Stimulated activated CD4-positive, alpha-beta T cell treated with anti-CD3 and anti-CD28 coated beads, TNF-alpha, amount 100 ng/mL, for 1 hour (primary cell): ENCODE data around the gene NXPH4.

Experiments used
- DNase-seq, 3 donors: peaks; one replicate each; pipeline ENCODE4 v3.0.0-alpha.2; 2020; ENCODE audit warnings: low read depth in 3 of 3, low spot score in 1 of 3

Gene NXPH4

DNA sequence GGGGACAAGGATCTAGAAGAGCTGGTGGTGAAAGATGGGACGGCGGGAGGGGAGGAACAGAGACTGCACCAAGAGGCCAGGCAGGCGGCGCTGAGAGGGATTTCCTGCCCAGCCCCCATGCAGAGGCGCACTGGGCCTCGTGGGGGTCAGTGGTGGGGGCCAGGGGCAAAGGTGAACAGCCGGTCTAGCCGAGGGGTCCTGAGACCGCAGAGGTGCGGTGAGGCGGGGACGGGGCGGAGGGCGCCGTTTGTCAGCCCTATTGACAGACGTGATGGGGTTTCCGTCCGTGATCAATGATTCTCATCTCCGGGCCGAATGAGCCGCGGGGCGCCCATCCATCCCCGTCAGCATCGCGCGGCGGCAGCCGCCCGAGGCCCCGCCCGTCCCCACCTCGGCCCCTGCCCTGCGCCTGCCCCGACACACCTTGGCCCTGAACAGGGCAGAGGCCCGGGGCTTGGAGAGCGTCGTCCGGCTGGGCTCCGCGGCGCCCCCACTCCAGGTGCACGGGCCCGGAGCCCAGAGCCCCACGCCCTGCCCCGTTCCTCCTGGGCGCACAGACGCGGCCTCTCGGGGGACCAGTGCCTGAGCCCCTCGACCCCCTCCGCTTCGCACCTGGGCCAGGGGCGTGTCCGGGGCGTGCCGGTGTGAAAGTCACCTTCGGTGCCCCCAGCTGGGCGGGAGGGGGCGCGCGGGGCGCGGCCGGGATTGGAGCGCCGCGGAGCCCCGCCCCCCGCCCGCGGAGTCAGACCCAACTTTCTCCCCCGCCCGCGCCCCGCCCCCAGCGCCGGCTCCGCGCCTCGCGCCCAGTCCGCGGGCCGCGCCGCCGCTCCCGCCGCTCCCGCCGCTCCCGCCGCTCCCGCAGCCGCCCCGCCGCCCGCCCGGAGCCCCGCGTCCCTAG, at the start of gene NXPH4:
TSS of gene NXPH4 (plus strand) at position 781 of the 898 bp plus-strand sequence. CDS start 176 bp downstream, outside the sequence.
- DNase-seq: peak in 1 of 3 donors; percentile 54

DNA sequence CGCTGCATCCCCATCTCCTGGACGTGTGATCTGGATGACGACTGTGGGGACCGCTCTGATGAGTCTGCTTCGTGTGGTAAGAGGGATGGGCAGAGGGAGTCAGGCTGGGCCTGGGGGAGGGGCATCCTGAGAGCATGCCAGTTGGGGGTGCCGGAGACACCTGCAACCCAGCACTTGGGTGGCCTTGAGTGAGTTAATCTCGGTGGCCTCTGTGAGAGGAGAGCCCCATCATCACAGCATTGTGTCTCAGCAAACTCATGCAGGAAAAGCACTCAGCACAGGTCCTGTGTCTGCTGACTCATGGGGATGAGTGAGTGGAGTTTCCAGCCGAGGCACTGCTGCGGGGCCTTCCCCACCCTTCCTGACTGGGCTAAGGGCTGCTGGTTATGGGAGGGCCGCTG, 49.6 kb upstream of the NXPH4 start:
- DNase-seq: peak in 1 of 3 donors; percentile 30

DNA sequence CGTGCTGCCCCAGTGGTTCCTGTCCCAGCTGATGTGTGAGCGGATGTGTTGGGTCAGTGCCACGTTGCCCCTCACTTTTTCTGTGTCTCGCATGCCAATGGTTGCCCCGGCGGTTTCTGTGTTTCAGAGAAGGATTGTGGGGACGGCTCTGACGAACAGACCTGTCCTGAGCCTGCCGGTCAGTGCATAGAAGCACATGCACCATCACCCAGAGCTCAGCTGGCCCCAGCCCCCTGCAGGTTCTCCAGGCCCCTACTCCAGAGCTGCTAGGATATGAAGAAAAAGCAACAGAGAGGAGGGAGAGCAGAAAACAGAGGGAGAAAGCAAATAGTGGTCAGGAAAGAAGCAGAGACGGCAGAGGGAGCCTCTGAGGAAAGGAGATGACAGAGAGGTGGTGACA, 48.5 kb upstream of the NXPH4 start:
- no peak for DNase-seq

DNA sequence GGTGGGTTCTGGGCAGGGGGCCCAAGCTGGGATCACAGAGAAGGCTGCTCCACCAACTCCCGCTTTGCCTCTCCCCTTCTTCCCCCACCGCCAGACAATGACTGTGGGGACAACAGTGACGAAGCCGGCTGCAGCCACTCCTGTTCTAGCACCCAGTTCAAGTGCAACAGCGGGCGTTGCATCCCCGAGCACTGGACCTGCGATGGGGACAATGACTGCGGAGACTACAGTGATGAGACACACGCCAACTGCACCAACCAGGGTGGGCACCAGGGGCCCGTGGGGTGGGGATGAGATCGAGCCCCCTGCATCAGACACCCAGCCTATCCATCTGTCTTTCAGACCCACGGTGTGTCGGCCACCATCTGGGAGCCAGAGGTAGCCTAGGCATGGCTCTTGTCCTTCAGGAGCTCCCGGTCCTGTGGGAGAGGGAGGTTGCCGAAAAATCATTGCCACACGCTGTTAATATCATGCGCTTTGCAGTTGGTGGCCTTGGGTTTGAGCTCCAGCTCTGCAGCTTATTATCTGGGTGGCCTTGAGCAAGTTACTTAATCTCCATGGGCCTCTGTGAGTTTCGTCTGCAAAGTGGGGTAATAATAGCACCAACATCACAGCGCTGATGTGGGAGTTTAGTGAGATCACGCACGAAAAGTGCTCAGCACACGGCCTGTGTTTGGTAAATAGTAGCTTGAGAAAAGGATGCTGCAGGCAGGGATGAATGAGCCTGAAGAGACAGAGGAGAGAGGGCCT, 47.4 kb upstream of the NXPH4 start:
- DNase-seq: no peak

DNA sequence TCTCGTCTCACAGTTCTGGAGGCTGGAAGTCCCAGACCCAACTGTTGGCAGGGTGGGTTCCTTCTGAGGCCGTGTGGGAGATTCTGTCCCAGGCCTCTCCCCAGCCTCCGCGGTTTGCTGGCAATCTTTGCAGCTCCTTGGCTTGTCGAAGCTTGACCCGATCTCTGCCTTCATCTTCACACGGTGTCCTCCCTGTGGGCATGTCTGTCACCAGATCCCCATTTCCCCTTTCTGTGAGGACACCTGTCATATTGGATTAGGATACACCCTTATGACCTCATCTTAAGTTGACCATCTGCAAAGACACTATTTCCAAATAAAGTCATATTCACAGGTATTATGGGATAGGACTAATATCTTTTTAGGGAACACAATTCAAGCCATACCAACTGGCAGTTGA, 46.6 kb upstream of the NXPH4 start:
- DNase-seq: no peak

DNA sequence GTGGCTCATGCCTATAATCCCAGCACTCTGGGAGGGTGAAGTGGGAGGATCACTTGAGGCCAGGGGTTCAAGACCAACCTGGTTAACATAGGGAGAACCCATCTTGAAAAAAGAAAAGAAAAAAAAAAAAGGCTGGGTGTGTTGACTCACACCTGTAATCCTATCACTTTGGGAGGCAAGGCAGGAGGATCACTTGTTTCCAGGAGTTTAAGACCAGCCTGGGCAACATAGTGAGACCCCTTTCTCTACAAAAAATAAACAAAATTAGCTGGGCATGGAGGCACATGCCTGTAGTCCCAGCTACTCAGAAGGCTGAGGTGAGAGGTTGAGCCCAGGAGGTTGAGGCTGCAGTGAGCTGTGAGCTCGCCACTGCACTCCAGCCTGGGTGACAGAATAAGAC, 46.2 kb upstream of the NXPH4 start:
- DNase-seq: no peak

DNA sequence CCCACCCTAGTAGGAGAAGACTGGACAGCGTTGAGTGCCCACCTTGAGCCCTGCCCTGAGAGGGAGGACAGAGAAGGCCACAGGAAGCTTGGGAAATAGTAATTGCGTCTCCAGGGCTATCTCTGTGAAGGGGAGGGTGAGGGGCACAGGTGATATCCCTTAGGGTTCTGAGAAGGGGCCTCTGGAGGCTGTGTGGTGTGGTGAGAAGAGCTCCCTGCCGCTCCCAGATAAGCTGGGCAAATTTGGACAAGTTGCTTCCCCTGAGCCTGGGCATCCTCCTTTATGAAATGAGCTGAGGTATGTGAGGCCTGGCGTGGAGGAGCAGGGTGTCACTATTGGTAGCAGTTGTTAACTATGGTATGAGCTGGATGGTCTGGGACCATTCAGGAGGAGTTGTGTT, 45.7 kb upstream of the NXPH4 start:
- no peak for DNase-seq

DNA sequence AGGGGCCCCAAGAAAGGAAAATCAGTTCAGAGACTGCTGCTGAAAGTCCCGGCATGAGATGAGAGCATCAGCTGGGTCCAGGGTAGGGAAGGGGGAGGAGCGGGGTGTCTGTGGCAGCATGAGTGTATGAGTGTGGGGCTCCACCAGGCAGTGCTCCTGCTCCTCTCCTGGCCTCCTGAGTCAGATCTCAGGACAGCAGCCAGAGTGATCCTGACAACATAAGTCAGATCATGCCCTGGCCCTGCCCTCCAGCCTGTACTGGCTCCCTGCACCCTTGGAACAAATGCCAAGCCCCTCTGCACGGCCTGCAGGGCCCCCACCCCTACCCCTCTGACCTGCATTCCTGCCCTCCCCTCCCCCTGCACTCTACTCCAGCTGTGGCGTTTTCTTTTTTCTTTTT, 44.9 kb upstream of the NXPH4 start:
- no peak for DNase-seq

DNA sequence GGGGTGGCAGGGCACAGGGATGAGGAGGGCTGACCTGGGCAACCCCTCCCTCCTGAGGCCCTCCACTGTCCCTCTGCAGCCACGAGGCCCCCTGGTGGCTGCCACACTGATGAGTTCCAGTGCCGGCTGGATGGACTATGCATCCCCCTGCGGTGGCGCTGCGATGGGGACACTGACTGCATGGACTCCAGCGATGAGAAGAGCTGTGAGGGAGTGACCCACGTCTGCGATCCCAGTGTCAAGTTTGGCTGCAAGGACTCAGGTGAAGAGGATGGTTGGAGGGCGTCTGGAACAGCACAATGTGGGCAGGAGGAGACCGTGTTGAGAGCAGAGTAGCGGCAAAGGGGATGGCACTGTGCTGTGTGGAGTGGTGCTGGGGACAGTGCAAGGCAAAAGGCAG, 43.5 kb upstream of the NXPH4 start:
- peak in 1 of 3 donors; percentile 31 for DNase-seq

DNA sequence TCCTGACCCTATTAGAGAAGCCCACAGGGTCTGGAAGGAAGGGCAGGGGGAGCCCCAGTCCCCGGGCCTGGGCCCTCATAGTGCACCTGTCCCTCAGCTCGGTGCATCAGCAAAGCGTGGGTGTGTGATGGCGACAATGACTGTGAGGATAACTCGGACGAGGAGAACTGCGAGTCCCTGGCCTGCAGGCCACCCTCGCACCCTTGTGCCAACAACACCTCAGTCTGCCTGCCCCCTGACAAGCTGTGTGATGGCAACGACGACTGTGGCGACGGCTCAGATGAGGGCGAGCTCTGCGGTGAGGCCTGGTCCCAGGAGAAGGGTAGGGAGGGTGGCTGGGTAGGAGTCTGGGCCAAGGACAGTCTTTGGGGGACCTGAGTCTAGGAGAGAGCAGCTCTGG, 42.9 kb upstream of the NXPH4 start:
- DNase-seq: no peak

DNA sequence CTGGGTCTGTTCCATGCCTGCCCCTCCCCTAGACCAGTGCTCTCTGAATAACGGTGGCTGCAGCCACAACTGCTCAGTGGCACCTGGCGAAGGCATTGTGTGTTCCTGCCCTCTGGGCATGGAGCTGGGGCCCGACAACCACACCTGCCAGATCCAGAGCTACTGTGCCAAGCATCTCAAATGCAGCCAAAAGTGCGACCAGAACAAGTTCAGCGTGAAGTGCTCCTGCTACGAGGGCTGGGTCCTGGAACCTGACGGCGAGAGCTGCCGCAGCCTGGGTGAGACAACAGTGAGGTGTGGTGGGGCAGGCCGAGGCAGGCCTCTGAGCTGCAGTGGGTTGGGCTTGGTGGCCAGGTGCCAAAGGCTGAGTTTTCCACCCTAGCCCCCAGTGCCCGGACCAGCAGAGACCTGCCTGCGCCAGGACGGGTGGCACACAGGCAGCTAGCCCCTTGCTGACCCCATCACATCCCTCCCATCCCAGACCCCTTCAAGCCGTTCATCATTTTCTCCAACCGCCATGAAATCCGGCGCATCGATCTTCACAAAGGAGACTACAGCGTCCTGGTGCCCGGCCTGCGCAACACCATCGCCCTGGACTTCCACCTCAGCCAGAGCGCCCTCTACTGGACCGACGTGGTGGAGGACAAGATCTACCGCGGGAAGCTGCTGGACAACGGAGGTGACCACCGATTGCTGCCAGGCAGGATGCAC, 41.0 kb upstream of the NXPH4 start:
- DNase-seq: peak in 2 of 3 donors; percentile 7 to 26

DNA sequence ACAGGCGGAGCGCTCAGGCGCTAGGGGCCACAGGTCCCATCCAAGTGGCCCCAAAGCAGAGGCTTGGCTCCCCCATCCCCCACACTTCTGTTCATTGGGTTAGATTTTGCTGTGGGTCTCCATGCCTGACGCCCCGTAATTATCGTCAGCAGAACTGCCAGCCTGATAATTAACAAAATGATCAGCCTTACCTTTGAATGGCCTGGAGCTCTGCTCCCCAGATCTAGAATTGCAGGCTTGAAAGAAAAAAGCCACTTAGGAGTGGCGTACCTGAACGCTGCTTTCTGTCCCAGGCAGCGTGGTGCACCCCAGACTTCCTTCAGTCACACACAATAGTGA, 40.5 kb upstream of the NXPH4 start:
- no peak for DNase-seq

DNA sequence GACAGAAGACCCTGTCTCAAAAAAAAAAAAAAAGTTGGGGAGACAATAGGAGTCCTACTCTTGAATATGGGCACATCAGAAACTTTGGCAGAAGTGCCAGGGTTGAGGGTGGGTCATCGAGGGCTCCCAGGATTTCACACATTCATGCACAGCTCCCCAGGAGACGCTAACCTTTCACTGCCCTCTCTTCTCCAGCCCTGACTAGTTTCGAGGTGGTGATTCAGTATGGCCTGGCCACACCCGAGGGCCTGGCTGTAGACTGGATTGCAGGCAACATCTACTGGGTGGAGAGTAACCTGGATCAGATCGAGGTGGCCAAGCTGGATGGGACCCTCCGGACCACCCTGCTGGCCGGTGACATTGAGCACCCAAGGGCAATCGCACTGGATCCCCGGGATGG, 39.7 kb upstream of the NXPH4 start:
- DNase-seq: no peak

DNA sequence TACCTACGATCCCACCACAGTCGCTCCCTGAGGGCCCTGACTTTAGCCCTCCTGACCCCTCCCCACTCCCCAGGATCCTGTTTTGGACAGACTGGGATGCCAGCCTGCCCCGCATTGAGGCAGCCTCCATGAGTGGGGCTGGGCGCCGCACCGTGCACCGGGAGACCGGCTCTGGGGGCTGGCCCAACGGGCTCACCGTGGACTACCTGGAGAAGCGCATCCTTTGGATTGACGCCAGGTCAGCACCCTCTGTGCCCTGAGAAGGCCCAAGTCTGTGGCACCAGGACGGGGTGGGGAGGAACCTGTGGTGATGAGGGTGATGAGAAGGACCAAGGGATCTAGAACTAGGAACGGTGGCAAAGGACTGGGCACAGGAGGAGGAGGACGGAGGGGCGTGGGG, 39.2 kb upstream of the NXPH4 start:
- no peak for DNase-seq

DNA sequence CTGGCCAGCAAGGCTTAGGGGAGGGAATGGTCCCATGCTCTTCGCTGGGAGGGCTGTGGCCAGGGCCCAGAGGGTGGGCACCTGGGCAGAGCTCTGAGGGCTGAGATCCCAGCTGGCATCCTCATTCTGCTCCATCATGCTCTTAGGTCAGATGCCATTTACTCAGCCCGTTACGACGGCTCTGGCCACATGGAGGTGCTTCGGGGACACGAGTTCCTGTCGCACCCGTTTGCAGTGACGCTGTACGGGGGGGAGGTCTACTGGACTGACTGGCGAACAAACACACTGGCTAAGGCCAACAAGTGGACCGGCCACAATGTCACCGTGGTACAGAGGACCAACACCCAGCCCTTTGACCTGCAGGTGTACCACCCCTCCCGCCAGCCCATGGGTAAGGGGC, 38.4 kb upstream of the NXPH4 start:
- no peak for DNase-seq

DNA sequence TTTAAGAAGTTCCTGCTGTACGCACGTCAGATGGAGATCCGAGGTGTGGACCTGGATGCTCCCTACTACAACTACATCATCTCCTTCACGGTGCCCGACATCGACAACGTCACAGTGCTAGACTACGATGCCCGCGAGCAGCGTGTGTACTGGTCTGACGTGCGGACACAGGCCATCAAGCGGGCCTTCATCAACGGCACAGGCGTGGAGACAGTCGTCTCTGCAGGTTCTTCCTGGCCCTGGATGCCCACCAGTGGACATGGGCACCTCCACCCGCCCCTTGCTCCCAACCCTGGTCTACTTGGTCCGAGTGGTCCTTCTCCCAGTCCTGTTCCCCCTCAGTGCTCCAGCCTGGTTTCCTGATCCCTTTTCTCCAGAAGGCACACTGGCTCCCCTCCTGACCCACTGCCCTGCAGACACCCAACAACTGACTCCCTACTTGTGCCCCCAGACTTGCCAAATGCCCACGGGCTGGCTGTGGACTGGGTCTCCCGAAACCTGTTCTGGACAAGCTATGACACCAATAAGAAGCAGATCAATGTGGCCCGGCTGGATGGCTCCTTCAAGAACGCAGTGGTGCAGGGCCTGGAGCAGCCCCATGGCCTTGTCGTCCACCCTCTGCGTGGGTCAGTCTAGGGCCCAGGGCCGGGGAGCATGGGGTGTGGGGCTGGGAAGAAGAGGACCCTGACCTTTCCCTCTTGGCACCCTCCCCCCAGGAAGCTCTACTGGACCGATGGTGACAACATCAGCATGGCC, 37.1 kb upstream of the NXPH4 start:
- no peak for DNase-seq

DNA sequence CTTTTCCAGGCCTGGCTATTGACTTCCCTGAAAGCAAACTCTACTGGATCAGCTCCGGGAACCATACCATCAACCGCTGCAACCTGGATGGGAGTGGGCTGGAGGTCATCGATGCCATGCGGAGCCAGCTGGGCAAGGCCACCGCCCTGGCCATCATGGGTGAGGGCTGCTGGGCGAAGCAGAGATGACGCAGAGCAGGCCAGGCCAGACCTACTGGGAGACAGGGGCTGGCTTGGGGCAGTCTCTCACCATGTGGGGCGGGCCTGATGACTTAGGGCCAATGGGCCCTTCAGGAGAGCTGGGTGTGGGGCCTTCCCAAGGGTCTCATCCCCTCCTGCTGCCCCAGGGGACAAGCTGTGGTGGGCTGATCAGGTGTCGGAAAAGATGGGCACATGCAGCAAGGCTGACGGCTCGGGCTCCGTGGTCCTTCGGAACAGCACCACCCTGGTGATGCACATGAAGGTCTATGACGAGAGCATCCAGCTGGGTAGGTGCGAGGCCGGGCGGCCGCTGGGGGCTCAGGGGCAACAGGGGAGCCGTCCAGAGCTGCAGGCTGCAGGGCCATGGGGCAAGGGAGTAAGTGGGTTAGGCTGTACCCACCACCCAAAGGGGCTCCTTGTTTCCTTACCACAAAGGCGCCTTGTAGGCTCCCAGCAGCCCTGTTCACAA, 36.1 kb upstream of the NXPH4 start:
- DNase-seq: no peak

DNA sequence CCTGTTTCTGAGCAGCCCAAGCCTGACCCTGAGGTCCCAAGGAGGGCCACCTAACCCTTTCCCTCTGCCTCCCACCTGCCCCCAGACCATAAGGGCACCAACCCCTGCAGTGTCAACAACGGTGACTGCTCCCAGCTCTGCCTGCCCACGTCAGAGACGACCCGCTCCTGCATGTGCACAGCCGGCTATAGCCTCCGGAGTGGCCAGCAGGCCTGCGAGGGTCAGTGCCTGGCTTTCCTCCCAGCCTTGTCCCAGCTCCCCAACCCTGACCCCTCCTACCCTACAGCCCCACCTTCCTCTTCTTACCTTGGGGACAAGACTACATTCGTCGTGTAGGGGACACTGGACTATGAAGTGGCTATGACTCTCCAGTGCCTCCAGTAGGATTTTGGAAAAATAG, 35.5 kb upstream of the NXPH4 start:
- DNase-seq: no peak

DNA sequence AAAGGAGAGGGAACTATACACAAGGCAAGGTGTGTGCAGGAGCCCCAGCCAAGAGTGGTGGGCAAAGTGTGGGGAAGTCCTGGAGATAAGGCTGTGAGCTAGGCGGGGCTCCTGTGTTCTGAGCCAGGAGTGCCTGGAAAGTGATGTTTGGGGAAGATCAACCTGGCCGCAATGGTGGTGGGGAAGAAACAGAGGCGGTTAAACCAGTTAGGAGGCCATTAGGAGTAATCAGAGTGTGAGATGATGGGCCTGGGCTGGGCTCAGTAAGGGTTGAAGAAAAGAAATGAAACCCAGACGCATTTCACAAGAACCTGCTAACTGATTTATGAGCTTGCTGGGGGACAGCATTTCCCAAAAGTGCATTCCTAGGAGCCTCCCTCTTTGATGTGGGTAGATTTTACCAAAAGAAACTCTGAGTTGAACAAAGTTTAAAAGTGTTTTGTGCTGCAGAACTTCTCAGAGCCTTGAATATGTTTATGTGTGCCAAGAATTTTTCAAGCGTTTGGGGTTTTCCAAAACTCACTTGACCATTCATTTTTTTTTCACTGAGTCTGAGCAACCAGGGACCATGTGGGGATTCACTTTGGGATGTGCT, 34.9 kb upstream of the NXPH4 start:
- no peak for DNase-seq

DNA sequence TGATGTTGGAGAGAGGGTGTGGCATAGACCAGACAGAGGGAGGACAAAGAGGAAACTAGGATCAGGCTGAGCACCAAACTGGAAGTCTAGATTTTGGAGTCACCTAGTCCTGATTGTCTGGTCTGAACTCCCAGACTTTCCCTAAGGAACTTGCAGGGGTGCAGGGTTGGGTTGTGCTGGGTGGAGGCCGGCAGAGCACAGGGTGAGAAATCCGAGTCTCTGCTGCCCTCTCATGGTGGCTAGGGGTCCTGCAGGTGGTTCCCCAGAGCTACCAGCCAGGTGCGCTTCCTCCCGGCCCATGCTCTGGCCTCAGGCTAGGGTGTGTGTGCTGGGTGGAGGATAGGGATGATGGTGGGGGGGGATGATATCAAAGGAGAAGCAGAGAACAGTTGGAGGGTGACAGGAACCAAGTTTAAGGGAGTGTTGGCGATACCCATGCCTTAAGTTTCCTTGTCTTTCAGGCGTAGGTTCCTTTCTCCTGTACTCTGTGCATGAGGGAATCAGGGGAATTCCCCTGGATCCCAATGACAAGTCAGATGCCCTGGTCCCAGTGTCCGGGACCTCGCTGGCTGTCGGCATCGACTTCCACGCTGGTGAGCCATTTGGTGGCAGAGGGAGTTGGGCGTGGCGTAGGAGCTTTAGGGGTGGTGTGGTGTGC, 33.5 kb upstream of the NXPH4 start:
- DNase-seq: peak; percentile 42 to 78 (median 62)
